Esophagus muscularis mucosa (tissue), 3 donors: ENCODE results near the gene LGALS3BP.

Experiments used
- EP300 ChIP-seq: sonication (generic); formaldehyde crosslinking; IDR thresholded peaks from one replicate; pipeline ENCODE4 v1.6.1; 2017; ENCODE audit warnings: antibody characterized with exemption
- POLR2A ChIP-seq: fragments of 450-650 bp; IDR thresholded peaks from one replicate; pipeline ENCODE4 v1.6.1; 2017; ENCODE audit warnings: antibody characterized with exemption, moderate library complexity, mild to moderate bottlenecking, low read depth
- POLR2AphosphoS5 ChIP-seq, 2 donors: sonication (generic); formaldehyde crosslinking; IDR thresholded peaks; one replicate each; pipeline ENCODE4 v1.6.1; 2017; ENCODE audit warnings: antibody characterized with exemption in 2 of 2

DNA sequence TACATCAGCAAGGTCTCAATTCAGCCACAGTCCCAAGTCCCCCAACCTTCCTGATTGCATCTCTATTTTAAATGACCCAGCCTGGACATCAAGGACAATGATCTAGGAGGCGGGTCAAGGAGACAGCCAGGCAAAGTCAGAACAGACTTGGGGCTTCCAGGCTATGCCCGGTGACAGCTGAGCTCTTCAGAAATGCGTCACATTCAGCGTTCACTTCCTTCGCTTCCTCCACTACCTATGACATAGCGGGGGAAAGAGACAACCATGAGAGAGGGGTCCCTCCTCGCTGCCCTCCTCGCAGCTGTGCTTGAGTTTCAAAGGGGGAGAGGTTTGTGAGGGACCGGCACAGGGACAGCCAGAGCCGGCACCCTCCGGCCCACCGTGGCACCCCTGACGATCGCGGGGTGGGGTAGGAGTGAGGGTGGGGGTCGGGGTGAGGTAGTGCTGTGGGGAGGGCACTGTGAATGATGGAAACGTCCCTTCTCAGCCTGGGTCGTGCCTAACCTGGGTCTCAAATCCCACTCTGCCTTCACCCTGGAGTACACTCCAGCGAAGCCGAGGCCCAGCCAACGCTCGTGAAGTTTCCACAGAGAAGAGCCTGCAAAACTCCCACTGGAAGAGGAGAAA is 12.3 kb upstream of the LGALS3BP start:
- no peak for TF ChIP-seq POLR2A
- TF ChIP-seq POLR2AphosphoS5 (IDR thresholded peaks at IDR 0.05) = no peak
- no peak for TF ChIP-seq EP300
